AG10803 (cell line): ENCODE measurements around the gene STARD5.

Source experiments
- DNase-seq: peaks from one replicate; pipeline ENCODE4 v3.0.0; 2010; ENCODE audit warnings: low read depth
- H3K4me3 ChIP-seq: 2 replicates; pipeline ENCODE4 v1.5.1; 2011; ENCODE audit warnings: mild to moderate bottlenecking, low read length, control low read depth
- CTCF ChIP-seq: conservative IDR thresholded peaks from 2 replicates; pipeline ENCODE4 v1.5.1; 2011; ENCODE audit warnings: mild to moderate bottlenecking, low read length, control low read depth, inconsistent platforms

Gene STARD5

DNA sequence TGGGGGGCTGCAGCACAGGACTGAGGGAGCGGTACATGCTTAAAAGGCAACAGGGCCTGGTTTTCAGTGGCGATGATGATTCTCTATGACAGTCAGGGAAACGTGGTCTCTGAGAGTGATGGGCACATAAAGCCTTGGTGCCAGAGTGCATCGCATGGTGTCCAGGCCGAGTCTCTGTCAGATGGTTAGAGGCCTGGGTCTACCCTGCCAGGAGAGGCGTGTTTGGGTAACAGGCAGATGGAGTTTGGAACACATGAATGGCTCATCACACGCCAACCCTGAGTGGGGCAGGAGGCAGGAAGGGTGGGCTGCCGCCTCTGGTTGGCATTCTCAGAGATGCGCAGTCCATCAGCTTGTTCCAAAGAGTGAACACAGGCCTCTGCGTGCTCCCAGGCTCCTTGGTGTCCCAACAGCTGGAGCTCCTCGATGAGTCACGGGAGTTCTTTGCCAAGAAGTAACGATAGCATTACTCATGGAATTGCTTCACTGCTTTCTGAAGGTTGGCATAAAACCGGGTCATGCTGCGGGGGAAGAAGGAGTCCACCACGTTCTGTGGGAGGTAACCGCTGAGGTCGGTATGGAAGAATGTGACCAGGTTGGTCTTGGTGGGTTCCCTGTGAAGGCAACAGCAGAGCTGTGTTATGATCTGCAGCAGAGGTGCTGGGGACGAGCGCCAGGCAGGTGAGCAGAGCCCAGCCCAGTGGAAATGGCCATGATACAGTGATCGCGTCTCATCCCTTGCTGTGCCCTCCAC, 11.0 kb downstream of the STARD5 start:
- H3K4me3 ChIP-seq: no peak overlapping the region
- no peak for TF ChIP-seq CTCF
- DNase-seq: peak; percentile 98

DNA sequence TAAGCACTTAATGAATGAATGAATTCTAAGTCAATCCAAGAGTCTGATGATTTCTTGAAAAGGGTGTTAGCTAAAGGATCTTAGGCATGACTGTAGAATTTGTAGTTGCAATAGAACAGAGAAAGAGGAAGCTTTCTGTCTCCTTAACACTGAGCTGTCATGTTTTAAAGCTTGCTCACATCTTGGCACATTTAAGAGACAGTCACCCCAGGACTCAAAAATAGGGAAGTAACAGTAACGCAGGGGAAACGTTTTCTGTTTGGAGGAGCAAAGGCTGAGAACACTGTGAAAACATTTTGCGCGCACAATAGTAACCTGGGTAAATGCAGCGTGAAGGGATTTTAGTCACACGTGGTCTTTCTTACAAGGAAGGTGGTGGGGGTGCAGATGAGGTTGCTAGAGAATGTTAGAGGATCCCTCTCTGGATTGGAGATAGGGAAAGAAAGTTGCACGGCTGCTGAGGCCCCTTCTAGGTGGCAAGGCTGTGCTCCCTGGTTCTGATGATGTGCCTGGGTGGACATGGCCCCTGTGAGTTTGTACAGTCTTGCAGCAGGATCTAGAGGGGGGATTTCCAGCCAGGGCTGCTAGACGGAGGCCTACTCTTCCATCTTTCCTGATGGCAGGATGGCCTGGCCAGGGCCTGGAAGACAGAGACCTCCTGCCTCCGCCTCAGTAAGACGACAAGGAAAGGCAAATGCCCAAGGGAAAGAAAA, 12.0 kb downstream of the STARD5 start:
- TF ChIP-seq CTCF: no peak
- H3K4me3 ChIP-seq: no peak overlapping the region
- peak; percentile 69 for DNase-seq

DNA sequence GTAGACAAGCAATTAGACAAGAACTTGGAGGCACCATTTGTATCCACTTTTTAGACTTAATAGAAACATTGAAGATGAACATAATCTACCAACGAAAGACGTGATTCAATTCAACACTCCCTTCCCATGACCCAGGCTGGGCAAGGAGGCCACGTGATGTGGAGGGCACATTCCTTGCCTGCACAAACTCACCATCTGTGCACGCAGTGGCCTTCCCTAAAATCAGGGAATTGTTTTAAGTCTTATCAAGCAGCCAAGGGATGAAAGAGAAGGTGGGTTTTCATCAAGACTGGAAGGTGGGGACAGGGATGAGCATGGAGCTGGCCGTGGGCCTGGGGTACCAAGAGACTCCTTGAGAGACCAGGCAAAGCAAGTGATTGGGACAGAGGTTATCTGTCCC, 13.5 kb downstream of the STARD5 start:
- H3K4me3 ChIP-seq: no peak overlapping the region

GRCh38 chr15:81309647-81310450, 14.1 kb downstream of the STARD5 start:
- no peak overlapping the region for H3K4me3 ChIP-seq
- DNase-seq: no peak
- TF ChIP-seq CTCF: no peak

More for the DNA sequence above, 13.5 kb downstream of the STARD5 start:
- no peak for DNase-seq
- TF ChIP-seq CTCF: no peak

DNA sequence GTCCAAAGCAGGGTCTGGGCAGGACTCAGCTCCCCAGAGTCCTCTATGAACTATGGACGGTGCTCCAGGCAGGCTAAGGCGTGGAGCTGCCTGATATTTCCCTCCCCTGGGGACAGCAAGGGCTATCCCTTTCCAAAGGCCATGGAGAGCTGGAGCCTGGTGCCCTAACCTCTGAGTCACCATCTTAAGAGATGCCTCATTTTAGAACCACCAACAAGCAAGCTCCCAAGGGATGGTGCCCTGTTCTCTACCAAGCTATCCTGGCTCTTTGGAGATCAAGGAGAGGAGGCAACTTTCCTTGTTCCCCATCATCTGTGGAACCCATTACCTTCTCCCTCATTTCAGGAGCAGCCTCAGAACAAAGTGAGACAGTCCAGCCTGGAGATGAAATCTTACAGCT, 15.7 kb downstream of the STARD5 start:
- H3K4me3 ChIP-seq: no peak overlapping the region
- no peak for TF ChIP-seq CTCF
- no peak for DNase-seq

- TF ChIP-seq CTCF: no peak
- DNase-seq: peak; percentile 69
These were observed 19.7 kb downstream of the STARD5 start for GRCh38 chr15:81304226-81304625.

More at GRCh38 chr15:81304226-81304625, 19.7 kb downstream of the STARD5 start:
- no peak overlapping the region for H3K4me3 ChIP-seq
